Jurkat, Clone E6-1 (cell line): ENCODE measurements around the gene DCTN5.
A peak's percentile ranks its signal among the peaks of the same experiment; 100 is the strongest.

ENCODE experiments used
- DNase-seq: peaks from one replicate; pipeline ENCODE4 v3.0.0-alpha.2; 2011; ENCODE audit warnings: low read depth, low spot score
- H3K4me3 ChIP-seq: 2 replicates; pipeline ENCODE4 v1.5.1; 2011; ENCODE audit warnings: mild to moderate bottlenecking, low read length, control low read depth, moderate library complexity

DCTN5 gene

DNA sequence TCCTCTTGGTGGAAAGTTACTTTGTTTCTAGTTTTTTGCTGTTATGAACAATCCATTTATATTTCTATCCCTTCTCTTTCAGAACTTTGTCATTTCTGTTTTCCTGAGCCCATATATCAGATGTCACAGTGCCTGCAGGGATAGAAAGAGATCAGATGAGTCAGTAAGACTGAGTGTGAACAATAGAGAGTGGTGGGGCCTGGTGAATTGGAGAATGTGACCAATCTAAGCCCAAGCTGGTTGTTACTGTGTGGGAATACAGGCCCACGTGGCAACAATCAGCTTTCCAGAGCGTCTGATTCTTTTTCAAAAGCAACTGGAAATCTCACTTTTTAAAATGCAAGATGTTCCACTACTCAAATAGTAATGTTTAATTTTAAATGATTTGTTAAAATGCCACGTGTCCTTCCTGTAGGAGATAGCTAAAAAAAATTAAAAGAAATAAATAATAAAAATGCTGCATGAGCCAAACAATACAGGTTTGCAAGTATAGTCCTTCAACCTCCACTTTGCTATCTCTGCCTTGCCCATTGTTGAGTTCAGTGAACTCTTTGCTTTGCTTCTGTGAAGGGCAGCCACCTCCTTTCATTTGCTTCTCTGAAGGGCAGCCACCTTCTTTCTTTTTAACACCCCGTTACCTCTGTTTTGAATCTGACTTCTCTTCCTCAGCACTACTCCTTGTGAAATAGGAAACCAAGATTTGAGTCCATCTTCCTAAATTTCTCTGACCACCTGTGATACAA lies 9.6 kb downstream of the DCTN5 start:
- no peak for DNase-seq
- no peak overlapping the region for H3K4me3 ChIP-seq

DNA sequence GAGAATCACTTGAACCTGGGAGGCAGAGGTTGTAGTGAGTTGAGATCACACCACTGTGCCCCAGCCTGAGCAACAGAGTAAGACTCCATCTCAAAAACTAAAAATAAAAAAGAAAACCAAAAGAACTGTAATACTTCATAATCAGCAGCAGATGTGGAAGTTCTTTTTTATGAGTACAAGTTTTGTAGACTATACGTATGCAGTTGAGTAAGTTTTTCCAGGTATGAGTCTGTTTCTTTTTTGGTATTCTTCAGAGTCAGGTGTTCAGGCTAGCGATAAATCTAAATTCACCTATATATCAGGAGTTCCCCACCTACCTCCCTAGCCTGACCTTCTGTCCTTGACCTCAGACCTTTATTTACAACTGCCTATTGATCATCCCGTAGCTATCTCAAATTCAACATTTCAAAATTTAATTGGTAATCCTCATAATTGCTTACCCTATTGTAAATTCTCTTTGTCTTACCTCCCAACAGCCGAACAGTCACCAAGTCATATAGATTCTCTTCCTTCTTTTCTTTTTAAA lies 10.7 kb downstream of the DCTN5 start:
- no peak overlapping the region for H3K4me3 ChIP-seq
- no peak for DNase-seq

DNA sequence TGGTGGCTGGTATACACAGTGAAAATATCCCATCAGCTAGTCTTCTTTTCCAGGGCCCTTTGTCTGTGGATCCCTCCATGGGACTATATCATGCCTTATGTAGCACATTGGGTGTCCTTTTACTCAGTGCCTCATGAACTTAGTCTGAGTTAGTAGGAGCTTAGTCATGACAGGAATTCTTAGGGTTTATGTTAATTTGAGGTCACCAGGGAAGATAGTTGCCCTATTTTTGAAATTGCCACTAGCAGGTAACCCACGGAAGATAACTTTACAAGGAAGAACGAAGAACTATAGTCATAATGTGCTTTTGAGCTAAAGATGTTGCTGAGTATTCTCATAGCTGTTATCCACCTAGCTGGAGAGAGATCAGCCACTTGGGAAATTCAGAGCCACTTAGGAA lies 22.7 kb downstream of the DCTN5 start:
- DNase-seq = no peak
- no peak overlapping the region for H3K4me3 ChIP-seq

DNA sequence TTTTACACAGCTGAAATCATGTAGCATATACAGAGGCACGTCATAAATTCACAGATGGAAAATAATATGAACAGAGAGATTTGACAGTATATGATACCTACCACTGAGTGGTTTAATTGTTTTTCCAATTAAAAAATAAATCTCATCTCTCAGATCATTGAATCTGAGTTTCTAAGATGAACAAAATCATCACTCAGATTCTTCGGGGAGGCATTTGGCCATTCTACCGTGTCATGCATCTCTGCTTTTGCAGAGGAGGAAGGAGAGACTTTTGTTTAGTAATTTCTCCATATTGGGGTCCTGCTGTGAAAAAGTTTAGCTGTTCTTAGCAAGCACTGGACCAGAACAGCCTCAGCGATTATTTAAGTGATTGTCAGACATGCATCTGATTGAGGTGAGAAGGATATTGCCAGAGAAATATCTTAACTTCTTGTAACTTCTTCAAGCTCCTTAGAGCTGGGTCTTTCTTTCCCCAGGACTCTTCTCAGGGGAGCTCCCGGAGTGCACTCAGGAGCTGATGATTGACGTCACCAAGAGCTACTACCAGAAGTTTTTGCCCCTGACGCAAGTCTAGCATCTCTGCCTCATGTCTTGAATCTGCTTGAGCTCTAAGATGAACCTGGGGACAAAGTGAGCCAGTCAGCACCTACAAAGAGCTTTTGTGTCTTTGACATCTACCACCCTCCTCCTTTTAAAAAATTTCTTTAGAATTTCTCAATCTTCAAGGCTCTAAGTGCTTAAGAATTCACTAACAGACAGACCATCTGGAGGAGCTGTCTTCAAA lies 25.5 kb downstream of the DCTN5 start:
- H3K4me3 ChIP-seq = no peak overlapping the region
- no peak for DNase-seq

DNA sequence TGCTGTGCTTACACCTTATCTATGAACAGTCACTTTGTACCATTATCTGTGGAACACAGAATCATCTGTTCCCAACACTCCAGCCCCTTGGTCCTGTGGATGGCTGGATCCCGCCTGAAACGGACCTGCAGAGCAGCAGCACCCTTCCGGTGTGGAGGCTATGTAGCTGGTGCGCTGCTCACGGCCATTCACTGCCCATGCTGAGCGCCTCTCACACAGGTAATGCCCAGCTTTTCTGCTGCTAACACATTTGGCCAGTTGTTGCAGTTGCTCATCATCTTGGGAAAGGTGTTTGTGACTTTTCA lies 26.0 kb downstream of the DCTN5 start:
- no peak overlapping the region for H3K4me3 ChIP-seq
- DNase-seq = no peak

DNA sequence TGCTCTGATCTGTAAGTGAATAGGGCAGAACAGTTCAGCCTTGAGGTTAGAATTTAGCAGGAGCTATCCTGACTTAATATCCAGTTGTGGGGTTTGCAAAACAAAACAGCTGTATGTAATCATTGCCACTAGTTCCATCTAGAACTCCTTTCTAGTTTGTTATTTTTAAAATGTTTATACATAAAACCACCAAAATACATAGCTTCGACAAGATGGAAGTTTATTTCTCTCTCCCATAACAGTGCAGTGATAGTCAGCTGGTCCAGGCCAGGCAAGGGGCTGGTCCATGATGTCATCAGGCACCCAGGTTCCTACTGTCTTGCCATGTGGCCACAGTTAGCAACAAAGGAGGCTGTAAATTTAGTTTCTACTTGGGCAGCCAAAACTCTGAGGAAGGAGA lies 27.0 kb downstream of the DCTN5 start:
- no peak for DNase-seq

DNA sequence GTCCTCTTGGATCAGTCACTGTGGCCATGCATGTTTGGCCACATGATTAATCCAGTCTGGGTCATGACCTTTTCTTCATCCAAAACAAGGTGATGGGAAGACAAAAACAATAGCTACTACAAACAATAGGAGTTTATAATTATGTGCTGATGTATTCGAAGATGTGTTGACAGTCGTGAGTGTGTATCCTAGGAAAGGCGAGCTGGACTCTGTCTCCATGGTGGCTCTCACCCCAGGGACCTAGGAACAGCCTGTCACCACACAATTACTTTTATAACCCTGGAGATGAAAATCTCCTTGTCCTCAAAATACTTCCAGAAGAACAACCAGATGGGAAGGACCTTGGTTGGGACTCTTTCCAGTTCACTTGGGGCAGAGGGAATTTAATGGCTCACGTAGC lies 27.6 kb downstream of the DCTN5 start:
- no peak overlapping the region for H3K4me3 ChIP-seq
- no peak for DNase-seq

More for the DNA sequence above, 27.0 kb downstream of the DCTN5 start:
- no peak overlapping the region for H3K4me3 ChIP-seq

DNA sequence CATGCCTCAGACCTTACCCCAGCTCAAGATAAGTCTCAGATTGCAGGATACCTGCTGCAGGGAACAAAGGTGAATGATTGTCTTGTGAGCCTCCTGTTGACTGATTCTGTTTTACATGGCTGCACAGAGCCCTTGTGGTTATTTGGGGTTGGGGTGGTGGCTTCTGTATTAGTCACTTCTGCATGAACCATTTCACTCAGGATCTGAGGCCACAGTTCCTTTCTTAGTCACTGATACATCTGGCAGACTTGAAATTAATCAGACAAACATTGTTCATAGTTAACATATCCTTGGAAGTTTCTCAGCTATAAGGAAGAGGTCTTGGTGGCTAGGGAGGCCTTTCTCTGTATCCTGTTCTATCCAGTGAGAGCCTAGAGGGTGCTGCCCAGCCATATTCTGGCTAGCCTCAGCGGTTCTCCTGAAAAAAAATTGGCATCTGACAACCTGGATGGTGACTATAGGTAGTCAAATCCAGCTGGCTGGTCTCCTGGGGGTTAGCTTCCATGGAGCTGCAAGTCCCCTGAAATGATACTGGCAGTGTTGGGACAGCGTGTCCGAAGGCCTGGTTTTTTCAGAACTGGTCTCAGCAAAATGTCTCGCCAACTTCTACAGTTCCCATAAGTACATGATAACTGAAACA lies 29.0 kb downstream of the DCTN5 start:
- DNase-seq = no peak
- H3K4me3 ChIP-seq = no peak overlapping the region

DNA sequence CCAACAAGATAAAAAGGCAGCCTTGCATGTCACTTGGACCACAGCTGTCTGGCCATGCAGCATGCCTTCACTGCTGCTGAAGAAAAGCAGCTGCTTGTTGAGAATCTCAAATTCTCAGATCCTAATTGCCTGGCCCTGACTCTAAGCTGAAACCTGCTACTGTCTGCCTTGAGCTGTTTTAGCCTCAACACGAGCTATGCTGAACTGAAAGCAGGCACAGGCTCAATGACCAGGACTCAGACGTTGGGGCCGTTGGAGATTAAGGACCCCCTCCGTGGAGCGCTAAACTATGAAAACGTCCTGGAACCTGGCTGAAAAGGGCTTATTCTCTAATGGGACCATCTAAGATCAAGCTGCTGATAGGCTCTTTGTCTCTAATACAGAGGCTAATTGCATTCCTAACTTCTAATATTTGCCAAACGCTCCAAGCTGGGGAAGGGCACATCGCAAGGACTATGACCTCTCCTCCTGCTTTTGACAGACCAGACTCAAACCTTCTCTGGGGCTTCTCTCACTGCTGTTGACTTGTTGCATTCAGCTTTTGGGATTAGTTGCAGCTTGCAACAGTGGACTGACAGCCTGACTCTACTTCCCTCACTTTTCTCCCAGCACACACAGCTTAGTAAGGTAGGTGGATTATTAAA lies 32.8 kb downstream of the DCTN5 start:
- H3K4me3 ChIP-seq = no peak overlapping the region
- no peak for DNase-seq

DNA sequence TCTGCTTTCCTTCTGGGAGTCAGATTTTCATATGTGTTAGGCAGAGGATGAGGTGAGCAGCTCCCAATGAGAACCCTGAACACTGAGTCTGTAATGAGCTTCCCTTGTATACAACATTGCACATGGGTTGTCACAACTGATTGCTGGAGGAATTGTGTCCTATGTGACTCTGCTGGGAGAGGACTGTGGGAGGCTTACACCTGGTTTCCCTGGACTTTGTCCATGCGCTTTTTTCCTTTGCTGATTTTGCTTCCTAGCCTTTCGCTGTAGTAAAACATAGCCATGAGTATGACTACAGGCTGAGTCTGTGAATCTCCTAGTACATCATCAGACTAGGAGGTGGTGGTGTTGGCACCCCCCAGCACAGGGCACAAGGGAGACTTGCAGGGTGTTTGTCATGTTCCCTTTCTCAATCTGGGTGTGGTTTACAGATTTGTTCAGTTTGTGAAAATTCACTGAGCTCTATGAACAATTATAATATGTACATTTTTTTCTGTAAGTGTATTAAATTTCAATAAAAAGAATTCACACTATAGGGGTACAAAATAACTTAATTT lies 35.7 kb downstream of the DCTN5 start:
- no peak overlapping the region for H3K4me3 ChIP-seq
- no peak for DNase-seq

DNA sequence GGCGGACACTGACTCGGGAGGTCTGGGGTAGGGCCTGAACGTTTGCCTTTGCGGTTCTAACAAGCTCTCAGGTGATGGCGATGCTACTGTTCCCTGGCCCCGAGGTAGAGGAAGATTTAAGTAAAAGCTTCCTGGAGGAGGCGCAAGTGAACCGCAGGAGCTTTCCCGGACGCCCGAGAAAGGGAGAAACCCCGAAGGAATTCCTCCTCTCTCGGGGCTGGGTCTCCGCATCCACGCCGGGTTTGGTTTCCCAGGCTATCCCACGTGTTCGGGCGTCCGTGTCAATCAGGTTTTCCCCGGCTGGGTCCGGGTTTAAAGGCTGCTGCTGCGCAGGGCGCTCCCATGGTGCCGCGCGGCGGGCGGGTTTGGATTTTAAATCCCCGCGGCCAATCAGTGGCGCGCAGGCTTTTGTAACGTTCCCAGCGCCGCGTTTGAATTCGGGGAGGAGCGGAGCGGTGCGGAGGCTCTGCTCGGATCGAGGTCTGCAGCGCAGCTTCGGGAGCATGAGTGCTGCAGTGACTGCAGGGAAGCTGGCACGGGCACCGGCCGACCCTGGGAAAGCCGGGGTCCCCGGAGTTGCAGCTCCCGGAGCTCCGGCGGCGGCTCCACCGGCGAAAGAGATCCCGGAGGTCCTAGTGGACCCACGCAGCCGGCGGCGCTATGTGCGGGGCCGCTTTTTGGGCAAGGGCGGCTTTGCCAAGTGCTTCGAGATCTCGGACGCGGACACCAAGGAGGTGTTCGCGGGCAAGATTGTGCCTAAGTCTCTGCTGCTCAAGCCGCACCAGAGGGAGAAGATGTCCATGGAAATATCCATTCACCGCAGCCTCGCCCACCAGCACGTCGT lies 37.4 kb downstream of the DCTN5 start, which contains the start of gene PLK1:
TSS of gene PLK1 (plus strand) at position 460 of the 844 bp plus-strand sequence. CDS start at position 504, 44 bp downstream.
- DNase-seq = peak; percentile 82
- H3K4me3 ChIP-seq = peak within 1 kb of the TSS; percentile 69

DNA sequence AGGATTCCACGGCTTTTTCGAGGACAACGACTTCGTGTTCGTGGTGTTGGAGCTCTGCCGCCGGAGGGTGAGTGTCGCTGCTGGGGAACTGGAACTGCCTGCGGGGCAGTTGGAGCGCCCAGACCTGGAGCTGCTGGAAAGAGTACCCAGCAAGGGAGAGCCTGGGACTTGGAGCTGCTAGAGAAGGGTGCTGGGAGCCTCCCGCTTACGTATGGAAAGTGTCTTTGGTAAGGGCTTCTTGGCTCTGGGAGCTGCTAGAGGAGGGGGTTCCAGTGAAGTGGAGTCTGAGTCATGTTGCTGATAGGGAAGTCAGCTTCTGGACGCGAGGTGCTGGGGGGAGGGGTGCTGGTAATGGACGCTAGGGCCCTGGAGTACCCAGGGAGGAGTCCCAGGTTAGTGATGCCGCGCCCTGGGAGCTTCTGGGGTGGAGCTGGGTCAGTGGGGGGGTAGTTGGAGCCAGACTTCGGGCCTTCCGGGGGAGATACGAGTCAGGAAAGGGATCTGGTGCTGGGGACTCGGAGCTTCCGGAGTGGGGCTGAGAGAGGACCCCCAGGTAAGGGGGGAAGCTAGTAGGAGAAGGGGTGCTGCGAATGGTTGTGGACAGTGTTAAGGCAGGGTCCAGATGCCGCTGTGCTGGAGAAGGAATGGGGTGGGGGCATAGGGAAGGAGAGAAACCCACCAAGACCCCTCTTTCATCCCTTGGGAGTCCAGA lies 38.2 kb downstream of the DCTN5 start:
- peak overlapping the region; percentile 69 for H3K4me3 ChIP-seq
- no peak for DNase-seq

DNA sequence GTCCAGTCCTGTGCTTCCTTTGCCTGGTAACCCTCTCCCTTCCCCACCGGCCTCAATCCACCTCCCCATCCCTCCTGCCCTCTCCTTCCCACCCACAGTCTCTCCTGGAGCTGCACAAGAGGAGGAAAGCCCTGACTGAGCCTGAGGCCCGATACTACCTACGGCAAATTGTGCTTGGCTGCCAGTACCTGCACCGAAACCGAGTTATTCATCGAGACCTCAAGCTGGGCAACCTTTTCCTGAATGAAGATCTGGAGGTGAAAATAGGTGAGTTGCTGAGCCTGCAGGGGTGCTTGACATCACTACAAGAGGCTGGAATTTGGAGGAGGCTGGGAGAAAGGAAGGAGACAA lies 38.7 kb downstream of the DCTN5 start:
- peak overlapping the region; percentile 69 for H3K4me3 ChIP-seq
- no peak for DNase-seq

DNA sequence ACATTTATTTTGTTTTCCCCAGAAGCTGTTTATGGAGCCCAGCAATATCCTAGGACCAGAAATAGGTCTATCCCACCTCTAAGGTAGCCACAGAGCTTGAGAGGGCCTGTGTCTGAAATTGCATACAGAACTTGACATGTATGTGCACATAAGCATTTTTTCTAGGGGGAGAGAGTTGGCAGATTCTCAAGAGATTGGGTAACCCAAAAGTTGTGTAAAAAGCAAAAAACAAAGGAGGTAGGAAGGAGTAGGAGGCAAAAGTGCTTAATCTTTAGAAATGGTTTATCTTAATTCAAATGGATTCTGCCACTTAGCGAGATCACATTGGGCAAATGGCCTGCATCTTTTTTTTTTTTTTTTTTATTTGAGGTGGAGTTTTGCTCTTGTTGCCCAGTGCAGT lies 40.9 kb downstream of the DCTN5 start:
- no peak for DNase-seq
- no peak overlapping the region for H3K4me3 ChIP-seq

DNA sequence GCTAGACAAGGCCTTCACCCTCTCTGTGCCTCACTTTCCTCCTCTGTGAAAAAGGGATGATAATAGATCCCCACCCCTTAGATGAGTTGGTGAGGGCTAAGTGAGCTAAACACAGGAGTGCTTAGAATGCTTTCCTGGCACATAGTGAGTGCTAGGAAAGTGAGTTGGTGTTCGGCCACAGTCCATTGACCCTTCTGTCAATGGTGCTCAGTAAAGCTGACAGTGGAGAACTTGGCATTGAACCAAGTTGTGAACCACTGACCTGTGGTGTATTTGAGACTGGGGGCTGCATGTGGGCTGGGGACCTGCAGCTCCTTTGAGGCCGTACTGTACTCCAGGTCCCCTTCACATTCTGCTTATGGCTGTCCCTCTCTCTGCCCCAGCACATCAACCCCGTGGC lies 42.2 kb downstream of the DCTN5 start:
- DNase-seq = no peak
- H3K4me3 ChIP-seq = no peak overlapping the region

DNA sequence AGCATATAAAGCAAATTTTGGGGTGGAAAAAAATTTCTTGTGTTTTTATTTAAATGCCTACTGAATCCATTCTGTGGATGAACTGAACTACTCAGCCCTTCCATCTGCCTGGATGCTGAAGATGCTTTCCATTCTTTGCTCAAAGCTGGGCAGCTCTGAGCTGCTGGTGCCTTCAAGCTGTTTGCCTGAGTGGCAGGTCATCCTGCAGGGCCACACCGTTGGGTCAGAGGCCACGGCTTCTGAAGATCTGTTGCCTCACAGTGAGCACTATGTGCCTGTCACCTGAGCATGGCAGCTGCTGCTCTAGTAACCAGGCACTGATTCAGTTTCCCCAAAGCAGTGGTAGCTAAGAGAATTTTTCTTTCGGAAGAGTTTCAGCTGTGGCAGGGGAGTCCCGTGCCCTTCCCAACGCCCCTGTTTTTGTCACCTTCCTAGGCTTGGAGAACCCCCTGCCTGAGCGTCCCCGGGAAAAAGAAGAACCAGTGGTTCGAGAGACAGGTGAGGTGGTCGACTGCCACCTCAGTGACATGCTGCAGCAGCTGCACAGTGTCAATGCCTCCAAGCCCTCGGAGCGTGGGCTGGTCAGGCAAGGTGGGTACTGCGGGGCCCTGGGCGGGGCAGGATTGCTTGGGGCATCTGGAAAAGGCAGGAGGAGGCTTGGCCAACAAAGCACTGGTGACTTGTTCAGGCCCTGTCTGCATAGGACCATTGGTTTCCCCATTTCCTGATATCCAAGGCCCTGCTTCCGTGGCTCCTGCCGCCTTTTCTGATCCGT lies 46.0 kb downstream of the DCTN5 start:
- no peak for DNase-seq
- no peak overlapping the region for H3K4me3 ChIP-seq

DNA sequence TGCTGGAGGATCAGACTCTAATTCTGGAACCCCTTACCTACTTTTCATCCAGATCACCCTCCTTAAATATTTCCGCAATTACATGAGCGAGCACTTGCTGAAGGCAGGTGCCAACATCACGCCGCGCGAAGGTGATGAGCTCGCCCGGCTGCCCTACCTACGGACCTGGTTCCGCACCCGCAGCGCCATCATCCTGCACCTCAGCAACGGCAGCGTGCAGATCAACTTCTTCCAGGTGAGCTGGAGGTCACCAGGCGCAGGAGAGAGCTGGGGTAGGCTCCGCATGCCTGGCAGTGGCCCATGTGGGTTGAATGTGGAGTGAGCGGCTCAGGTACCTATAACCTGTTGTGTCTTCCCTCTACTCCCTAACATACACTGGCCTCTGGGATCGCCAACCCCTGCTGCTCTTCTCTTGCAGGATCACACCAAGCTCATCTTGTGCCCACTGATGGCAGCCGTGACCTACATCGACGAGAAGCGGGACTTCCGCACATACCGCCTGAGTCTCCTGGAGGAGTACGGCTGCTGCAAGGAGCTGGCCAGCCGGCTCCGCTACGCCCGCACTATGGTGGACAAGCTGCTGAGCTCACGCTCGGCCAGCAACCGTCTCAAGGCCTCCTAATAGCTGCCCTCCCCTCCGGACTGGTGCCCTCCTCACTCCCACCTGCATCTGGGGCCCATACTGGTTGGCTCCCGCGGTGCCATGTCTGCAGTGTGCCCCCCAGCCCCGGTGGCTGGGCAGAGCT lies 48.3 kb downstream of the DCTN5 start:
- DNase-seq = no peak
- H3K4me3 ChIP-seq = no peak overlapping the region
